Neural cell (in vitro differentiated cells): Measurements from ENCODE around the gene MMP15.

Experiments
- POLR2AphosphoS5 ChIP-seq: IDR thresholded peaks from 2 replicates; pipeline ENCODE4 v1.6.1; 2012
- SMC3 ChIP-seq: fragments of 450-650 bp; conservative IDR thresholded peaks from 2 replicates; pipeline ENCODE4 v1.6.1; 2014; ENCODE audit warnings: antibody characterized with exemption, mild to moderate bottlenecking, moderate library complexity; ENCODE audit not compliant: poor library complexity
- TAF1 ChIP-seq: IDR thresholded peaks from 2 replicates; pipeline ENCODE4 v1.6.1; 2012; ENCODE audit warnings: low read depth
- TF ChIP-seq, protein P1 (sequence below): fragments of 450-650 bp; IDR thresholded peaks from 2 replicates; pipeline ENCODE4 v1.5.1; 2014; ENCODE audit warnings: antibody characterized with exemption, mild to moderate bottlenecking, moderate library complexity; ENCODE audit not compliant: poor library complexity, severe bottlenecking

DNA sequence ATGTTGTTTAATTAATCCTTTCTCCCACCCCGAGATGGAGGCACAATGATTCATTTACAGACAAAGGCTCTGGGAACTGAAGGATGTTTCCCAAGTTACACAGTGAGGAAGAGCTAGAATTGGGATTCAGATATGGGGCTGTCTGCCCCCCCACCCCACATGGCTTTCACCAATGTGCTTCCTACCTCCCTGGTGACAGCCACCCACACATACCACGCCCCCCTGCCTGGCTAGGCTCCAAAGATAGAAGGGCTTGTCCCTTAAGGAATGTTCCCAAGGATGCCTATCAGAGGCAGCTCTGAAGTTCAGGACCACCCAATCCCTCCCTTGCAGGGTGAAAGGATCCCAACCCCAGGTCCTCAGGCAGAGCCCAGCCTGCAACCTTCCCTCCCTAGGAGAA, 70.7 kb downstream of the MMP15 start:
- TF ChIP-seq TAF1 (no peak), POLR2AphosphoS5 (no peak), SMC3 (no peak)
- TF ChIP-seq, protein P1, sequence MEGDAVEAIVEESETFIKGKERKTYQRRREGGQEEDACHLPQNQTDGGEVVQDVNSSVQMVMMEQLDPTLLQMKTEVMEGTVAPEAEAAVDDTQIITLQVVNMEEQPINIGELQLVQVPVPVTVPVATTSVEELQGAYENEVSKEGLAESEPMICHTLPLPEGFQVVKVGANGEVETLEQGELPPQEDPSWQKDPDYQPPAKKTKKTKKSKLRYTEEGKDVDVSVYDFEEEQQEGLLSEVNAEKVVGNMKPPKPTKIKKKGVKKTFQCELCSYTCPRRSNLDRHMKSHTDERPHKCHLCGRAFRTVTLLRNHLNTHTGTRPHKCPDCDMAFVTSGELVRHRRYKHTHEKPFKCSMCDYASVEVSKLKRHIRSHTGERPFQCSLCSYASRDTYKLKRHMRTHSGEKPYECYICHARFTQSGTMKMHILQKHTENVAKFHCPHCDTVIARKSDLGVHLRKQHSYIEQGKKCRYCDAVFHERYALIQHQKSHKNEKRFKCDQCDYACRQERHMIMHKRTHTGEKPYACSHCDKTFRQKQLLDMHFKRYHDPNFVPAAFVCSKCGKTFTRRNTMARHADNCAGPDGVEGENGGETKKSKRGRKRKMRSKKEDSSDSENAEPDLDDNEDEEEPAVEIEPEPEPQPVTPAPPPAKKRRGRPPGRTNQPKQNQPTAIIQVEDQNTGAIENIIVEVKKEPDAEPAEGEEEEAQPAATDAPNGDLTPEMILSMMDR: no peak
